ENCODE data around the gene PTBP3.

The PTBP3 gene

GRCh38 chr9:112360047-112360804, 26.8 kb upstream of the PTBP3 start:
- no peak for DNase-seq

GRCh38 chr9:112355427-112355897, 22.0 kb upstream of the PTBP3 start:
- DNase-seq = no peak

- DNase-seq = no peak
These were observed 20.8 kb upstream of the PTBP3 start for GRCh38 chr9:112354081-112354743.

DNA sequence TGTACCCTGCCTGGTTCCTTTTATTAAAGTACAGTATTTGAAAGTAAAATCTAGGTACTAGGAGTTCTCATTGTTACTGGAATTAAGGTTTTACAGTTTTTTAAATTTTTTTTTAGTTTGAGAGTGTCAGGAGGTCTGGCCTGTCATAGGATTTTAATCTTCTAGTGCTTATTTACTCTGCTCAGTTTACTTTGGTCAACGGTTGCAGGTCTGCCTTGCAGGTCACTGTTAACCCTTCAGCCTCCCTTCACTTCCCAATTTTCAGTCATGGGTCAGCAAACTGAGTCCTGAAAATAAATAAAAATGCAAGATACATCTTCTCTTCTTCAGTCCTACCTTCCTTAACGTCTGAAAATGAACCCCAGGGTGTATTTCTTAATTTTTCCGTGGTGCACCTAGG, 18.8 kb upstream of the PTBP3 start:
- no peak for DNase-seq

DNA sequence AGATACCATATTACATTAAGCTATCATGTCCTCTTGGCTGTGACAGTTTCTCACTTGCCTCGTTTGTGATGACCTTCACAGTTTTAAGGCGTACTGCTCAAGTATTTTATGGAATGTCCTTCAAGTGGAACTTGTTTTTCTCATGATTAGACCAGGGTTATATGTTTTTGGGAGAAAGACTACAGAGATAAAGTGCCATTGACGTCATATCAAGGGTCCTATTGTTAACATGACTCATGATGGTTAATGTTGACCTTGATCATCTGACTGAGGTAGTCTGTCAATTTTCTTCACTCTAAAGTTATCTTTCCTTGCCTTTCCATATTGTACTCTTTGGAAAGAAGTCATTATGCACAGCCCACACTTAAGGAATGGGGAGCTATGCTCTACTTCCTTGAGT, 17.8 kb upstream of the PTBP3 start:
- no peak for DNase-seq

GRCh38 chr9:112349008-112349333, 15.6 kb upstream of the PTBP3 start:
- peak; percentile 32 for DNase-seq

DNA sequence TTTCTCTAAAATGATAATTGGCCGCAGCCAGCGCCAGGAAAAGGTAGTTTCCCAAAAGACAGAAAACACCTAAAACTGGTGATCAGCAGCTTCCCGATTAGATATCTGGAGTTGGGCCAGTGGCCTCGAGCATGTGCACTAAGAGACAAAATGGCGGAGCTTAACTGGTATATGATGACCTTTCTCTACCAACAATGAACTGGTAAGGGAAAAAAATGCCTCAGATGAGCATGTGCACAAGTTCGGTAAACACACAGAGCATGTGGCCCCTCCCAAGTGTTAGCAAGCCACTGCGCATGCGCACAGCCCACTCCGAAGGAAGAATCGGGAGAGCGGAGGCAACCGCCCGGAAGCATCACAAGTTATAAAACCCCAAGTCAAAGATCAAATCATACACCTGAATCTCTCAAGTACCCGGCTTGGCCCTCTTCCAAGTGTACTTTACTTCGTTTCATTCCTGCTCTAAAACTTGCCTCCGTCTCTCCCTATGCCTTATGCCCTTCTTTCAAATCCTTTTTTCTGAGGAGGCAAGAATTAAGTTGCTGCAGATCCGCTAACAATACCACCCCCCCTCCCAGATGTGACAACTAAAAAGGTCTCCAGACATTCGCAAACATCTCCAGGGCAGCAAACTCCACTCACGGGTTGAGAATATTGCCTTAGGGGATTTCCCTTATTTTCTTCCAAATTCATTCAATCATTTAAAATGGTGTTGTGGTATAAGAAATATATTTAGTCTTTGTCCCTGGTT, 15.0 kb upstream of the PTBP3 start:
- DNase-seq = peak; percentile 80

DNA sequence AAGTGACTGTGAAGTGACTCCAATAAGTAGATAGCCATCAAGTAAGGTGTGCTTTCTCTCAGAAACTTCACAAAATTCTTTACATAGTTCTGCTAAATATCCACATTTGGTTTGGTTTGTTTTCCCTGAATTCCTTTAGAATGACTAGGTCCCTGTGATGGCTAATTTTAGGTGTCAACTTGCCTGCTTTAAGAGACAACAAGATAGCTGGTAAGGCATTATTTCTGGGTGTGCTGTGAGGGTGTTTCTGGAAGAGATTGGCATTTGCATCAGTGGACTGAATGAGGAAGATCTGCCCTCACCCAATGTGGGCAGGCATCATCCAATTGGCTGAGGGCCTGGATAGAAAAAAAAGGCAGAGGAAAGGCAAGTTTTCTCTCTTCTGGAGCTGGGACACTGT, 8.3 kb upstream of the PTBP3 start:
- DNase-seq = no peak

GRCh38 chr9:112339886-112340285, 6.5 kb upstream of the PTBP3 start:
- no peak for DNase-seq

GRCh38 chr9:112338561-112338960, 5.1 kb upstream of the PTBP3 start:
- no peak for DNase-seq

DNA sequence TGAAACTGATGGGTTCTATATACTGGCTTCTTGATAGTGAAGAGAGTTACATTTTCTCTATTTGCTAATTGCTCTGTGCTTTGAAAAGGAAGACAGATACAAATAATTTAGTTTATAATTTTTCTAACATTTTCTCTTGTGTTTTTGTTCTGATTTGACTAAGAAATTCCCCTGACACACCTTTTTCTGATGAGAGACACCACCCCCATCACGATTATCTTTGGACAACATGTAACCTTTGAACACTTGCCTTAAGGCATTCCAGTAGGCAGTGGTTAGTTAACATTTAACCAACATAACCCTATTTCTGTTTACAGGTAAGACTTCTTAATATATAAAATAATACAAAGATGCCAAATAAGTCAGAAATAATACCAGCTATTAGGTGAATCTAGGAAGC, 4.1 kb upstream of the PTBP3 start:
- DNase-seq = no peak

DNA sequence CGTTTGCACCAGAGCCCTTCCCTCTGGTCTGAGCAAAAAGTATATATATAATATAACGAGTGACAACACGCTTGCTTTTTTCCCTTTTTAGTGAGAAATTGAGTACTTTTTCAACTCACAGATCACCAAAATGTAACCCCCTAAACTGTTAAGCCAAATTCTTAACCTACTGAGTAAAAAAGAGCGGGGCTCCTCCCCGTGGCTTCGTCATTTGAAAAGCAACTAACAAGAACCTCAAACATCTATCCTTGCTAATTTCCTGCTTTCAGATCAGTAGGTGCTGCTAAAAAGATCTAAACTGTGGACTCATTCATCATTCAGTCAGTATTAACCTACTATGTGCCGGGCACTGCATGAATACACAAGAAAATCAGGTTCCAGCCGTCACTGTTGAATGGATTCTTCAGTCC, 1.0 kb upstream of the PTBP3 start:
- no peak for DNase-seq

- DNase-seq = peak; percentile 92
These were observed 416 bp upstream of the PTBP3 start for GRCh38 chr9:112333639-112334431.

DNA sequence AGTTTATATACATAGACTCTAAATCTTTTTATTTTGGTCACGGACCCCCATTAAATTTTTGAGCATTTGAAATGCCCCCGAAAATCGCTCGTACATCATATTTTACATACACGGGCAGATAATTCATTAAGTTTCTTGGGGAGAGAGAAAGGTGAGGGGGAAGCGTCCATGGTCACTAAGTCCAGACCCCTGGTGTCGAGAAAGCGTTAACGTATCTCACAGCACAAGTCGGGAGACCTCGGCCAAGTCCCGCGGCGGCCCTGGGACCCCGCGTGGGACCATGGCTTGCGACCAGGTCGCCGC, 794 bp downstream of the PTBP3 start:
- no peak for DNase-seq

DNA sequence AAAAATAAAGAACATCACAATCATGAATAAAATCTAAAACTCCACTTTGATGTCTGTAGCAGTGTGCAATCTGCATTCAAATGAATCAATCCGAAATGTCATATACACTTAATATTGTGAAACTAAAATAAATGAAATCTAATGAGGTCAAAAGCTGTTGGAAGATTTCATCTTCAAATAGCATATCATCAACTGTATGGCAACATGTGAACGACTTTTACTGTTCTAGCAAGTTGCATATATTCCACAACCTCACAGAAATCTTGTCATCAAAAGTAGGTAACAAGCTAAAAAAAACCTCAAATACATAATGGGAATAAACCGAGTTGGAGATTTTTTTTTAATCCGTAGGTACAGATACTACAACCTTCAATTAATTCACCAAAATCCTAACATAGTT, 1.2 kb downstream of the PTBP3 start:
- DNase-seq = peak; percentile 51

DNA sequence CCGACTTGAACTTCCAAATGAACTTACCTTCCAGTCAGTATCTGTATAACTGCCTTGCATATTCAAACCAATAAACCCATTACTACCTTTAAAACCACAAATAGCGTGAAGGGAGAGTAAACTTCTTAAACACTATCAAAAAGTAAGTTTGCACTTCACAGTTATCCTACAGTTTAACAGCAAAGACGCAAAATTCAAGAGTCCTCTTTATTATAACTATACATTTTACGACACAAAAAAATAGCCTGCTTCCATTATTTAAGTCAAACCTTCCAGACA, 1.8 kb downstream of the PTBP3 start:
- no peak for DNase-seq

GRCh38 chr9:112328545-112328944, 4.9 kb downstream of the PTBP3 start:
- DNase-seq = no peak

- peak; percentile 19 for DNase-seq
These were observed 5.5 kb downstream of the PTBP3 start for GRCh38 chr9:112327718-112328450.

DNA sequence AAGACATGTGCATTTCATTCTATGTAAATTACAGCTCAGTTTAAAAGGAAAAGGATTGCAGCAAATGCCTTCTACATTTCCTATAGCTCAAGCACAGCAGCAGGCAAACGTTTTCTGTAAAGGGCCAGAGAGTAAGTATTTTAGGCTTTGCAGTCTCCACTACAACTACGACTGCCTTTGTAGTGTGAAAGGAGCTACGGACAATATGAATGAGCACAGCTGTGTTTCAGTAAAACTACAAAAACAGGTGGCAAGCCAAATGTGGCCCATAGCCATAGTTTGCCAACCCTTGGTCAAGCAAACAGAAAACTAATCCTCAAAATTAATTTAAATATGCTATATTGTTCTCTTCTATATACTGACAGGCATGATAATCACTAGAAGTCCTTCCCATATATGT, 7.2 kb downstream of the PTBP3 start:
- no peak for DNase-seq

GRCh38 chr9:112325600-112325999, 7.8 kb downstream of the PTBP3 start:
- DNase-seq = no peak

DNA sequence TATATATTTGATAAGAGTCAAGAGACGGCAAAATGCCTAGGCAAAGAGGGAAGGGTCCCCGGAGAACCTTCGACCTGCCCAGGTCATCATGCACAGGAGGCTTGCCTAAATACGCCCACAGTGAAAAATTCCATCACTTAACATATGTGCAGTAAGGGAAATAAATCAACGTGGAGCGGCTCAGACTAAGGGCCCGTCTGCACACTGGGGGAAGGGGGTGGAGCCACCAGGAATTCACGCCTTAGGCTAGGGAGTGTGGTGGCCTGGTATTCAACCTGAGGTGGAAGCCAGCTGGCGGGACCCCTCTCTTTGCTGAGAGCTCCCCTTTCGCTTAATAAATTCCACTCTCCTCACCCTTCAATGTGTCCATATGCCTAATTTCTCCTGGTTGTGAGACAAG, 8.3 kb downstream of the PTBP3 start:
- DNase-seq = no peak

DNA sequence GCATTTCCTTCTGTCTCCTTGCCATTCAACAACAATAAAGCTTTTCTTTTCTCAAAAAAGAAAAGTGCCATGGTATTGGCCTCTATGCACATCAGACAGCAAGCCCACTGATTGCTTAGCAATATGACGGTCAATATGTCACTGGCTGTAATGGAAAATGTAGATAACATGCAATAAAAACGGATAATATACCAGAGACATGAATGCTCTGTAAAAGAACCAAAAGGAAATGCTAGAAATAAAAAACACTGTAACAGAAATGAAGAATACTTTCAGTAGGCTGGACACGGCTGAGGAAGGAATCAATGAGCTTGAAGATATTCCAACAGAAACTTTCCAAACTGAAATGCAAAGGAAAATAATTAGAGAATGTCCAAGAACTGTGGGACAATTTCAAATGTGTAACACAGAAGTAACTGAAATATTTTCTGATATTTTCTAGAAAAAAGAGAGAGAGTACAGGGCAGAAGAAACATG, 10.0 kb downstream of the PTBP3 start:
- DNase-seq = no peak

Measured in NCI-H2171 treated with DMSO at 0.1 percent for 48 hours (cell line).